Measurements from ENCODE around the gene CCDC78. TPM values are rescaled to one million over a fixed set of nuclear protein-coding genes. Genes with fewer than 3 reads are reported as not detected.

CCDC78 gene
- polyA plus RNA-seq, 1 donor from 2014 or later, result 10.7 TPM

- Histone ChIP-seq H3K79me2 (replicated peaks; ENCODE audit: insufficient read depth, low read length) (peaks cover 2% of the 10 kb centered on the region), H3K9me3 (ENCODE audit: low read length) (no peaks in the 10 kb centered on the region), H3K9ac (ENCODE audit: low read length) (no peak overlapping the region), H3K4me3 (ENCODE audit: low read length) (no peak overlapping the region), H3K36me3 (ENCODE audit: insufficient read depth, low read length) (no peaks in the 10 kb centered on the region), H3F3A (ENCODE audit: insufficient read depth, low read length, poor library complexity, severe bottlenecking) (no peaks in the 10 kb centered on the region), H4K20me1 (ENCODE audit: insufficient read depth) (peaks cover 1% of the 10 kb centered on the region), H2AFZ (ENCODE audit: low read depth, low read length) (no peak overlapping the region), H3K27ac (ENCODE audit: low read length) (no peak overlapping the region), H3K9me2 (ENCODE audit: insufficient read depth, low read length) (no peaks in the 10 kb centered on the region), H3K27me3 (ENCODE audit: insufficient read depth, low read depth, low read length) (peaks cover 3% of the 10 kb centered on the region), H3K4me2 (ENCODE audit: low read length) (no peak overlapping the region)
- TF ChIP-seq MXI1 (conservative IDR thresholded peaks at IDR 0.05; ENCODE audit: poor library complexity, severe bottlenecking) (no peak), SMC3 (conservative IDR thresholded peaks at IDR 0.05; ENCODE audit: poor library complexity) (no peak), EP300 (conservative IDR thresholded peaks at IDR 0.05; ENCODE audit: poor library complexity, severe bottlenecking) (no peak), POLR2AphosphoS5 (IDR thresholded peaks at IDR 0.05) (no peak), RAD21 (conservative IDR thresholded peaks at IDR 0.05) (no peak), CTCF (IDR thresholded peaks at IDR 0.05; ENCODE audit: poor library complexity, severe bottlenecking) (no peak), TAF1 (IDR thresholded peaks at IDR 0.05; ENCODE audit: low read depth) (no peak), REST (IDR thresholded peaks at IDR 0.05; ENCODE audit: borderline replicate concordance) (no peak), EZH2 (IDR thresholded peaks at IDR 0.05; ENCODE audit: borderline replicate concordance, insufficient read depth, low read length, poor library complexity, severe bottlenecking) (no peak)
These were observed 50.2 kb downstream of the CCDC78 start for GRCh38 chr16:675884-676564.

DNA sequence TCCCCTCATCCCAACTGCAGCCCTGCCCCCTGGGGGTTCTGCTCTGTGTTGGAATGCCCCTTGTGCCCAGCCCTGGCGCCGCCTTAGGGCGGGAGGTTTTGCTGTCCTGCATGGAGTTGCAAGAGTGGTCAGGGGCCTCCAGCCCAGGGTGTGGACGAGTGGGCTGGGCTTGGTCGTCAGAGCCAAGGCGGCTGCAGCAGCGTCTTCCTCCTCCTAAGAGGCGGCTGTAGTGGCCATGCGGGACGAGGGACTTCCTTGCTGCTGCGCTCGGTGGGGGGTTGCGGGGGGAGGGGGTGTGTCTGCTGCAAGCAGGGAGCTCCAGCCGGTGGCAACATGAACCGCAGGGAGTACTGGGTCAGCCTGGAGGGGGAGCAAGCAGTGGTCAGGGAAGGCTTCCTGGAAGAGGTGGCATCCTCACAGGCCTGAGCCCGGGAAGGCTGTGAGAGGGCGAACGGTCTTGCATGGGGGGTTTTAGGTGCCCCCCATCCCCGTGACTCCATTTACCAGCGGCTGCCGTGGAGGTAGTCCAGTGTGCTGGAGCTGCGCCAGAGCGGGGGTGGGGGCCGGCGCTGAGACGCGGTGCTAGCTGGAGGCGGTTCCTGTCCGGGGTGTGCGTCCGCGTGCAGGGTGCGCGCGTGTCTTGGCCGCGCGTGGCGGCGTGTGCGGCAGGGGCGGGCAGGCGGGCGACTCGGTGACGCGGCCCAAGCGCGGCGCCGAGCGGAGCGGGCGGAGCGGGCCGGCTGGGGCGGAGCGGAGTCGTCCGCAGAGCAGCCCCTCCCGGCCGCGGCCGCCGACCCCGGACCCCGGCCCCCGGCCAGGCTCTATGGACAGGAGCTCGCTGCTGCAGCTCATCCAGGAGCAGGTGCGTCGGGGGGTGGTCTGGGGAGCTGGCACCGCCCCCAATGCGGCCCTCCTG is 51.0 kb downstream of the CCDC78 start, which contains the start of gene RHBDL1:
Gene RHBDL1, plus strand, starts transcription at position 704 of the 916 bp plus-strand sequence. Its CDS starts 120 bp downstream, at position 824.
- no peaks in the 10 kb centered on the region for H3K9me2 ChIP-seq (ENCODE audit: insufficient read depth, low read length)
- H3K9ac ChIP-seq (ENCODE audit: low read length), result no peak within 1 kb of the TSS
- TF ChIP-seq MXI1 (conservative IDR thresholded peaks at IDR 0.05; ENCODE audit: poor library complexity, severe bottlenecking) (no peak), REST (IDR thresholded peaks at IDR 0.05; ENCODE audit: borderline replicate concordance) (no peak), CTCF (IDR thresholded peaks at IDR 0.05; ENCODE audit: poor library complexity, severe bottlenecking) (no peak), EP300 (conservative IDR thresholded peaks at IDR 0.05; ENCODE audit: poor library complexity, severe bottlenecking) (no peak), POLR2AphosphoS5 (IDR thresholded peaks at IDR 0.05) (no peak), TAF1 (IDR thresholded peaks at IDR 0.05; ENCODE audit: low read depth) (no peak), SMC3 (conservative IDR thresholded peaks at IDR 0.05; ENCODE audit: poor library complexity) (no peak), RAD21 (conservative IDR thresholded peaks at IDR 0.05) (no peak), EZH2 (IDR thresholded peaks at IDR 0.05; ENCODE audit: borderline replicate concordance, insufficient read depth, low read length, poor library complexity, severe bottlenecking) (no peak)
- H3K4me2 ChIP-seq (ENCODE audit: low read length), result no peak within 1 kb of the TSS
- H3F3A ChIP-seq (ENCODE audit: insufficient read depth, low read length, poor library complexity, severe bottlenecking), result no peaks in the 10 kb centered on the region
- no peaks in the 10 kb centered on the region for H3K9me3 ChIP-seq (ENCODE audit: low read length)
- no peak within 1 kb of the TSS for H3K27ac ChIP-seq (ENCODE audit: low read length)
- no peak within 1 kb of the TSS for H3K4me3 ChIP-seq (ENCODE audit: low read length)
- H3K36me3 ChIP-seq (ENCODE audit: insufficient read depth, low read length), result no peaks in the 10 kb centered on the region
- H2AFZ ChIP-seq (ENCODE audit: low read depth, low read length), result no peak within 1 kb of the TSS
- H3K27me3 ChIP-seq (ENCODE audit: insufficient read depth, low read depth, low read length), result peaks cover 3% of the 10 kb centered on the region
- H3K79me2 ChIP-seq (replicated peaks; ENCODE audit: insufficient read depth, low read length), result no peaks in the 10 kb centered on the region
- H4K20me1 ChIP-seq (ENCODE audit: insufficient read depth), result no peaks in the 10 kb centered on the region

Data from neural cell (in vitro differentiated cells).